Globus pallidus (tissue), 1 donor: Measurements from ENCODE around the gene GNAO1.

ENCODE experiments used
- DNase-seq: peaks from one replicate; pipeline ENCODE4 v3.0.0-alpha.2; 2015; ENCODE audit warnings: low spot score

Gene GNAO1

GRCh38 chr16:56265746-56266145 is 74.5 kb downstream of the GNAO1 start:
- DNase-seq: no peak

DNA sequence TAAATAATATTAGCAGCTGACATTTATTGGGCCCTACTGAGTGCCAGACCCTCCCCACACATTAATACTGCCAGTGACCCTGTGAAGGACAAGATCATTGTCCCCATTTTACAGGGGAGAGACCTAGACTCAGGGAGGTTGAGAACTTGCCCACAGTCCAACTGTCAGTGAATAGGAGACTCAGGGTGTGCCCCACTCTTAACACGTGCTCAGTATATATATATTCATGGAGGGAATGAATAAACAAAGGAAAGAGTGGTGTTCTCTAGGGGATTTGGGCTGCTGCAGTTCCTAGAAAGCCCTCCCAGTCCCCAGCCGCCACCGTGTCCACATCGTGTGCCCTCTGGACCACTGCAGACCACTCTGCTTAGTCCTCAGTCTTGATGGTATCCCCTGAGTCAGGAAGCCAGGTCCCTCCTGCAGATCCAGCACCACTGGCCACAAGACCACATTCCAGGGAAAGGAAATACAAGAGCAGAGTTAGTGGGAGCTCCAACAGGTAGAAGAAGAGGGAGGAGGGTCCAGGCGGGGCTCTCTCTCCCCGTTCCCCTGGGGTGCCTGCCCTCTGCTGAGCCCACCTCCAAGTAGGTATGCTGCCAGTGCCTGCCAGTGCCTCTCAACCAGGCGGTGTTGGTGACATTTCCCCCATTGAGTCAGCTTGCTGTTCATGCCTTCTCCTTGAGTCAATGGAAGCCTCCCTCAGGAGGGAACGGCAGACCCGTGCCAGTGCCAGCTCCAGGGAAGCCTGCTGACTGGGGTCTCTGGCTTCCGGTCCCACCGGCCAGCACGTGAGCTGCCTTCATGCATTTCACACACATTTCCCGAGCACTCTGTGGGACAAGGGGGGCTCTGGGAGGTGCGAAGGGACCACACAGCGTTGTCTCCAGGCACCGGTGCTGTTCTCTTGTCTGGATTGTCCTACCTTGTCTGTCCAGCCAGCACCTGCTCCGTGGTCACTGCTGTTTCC is 75.6 kb downstream of the GNAO1 start:
- no peak for DNase-seq

DNA sequence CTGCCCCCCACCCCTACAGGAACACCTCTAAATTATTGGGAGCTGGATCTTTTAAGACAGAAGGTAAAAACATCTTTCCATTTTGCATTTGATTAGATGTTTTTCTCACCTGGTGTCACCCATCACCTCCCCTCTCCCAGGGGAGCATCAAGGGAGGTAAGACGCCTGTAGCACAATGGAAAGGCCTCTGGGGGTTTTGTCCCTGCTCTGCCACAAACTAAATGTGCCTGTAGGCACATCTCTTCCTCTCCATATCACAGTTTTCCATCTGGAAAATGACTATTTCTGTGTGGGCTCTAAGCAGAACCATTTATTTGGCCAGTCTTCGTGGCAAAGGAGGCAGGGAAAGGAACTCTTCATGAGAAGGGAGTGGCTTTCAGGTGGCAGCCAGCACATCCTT is 76.6 kb downstream of the GNAO1 start:
- DNase-seq: no peak

DNA sequence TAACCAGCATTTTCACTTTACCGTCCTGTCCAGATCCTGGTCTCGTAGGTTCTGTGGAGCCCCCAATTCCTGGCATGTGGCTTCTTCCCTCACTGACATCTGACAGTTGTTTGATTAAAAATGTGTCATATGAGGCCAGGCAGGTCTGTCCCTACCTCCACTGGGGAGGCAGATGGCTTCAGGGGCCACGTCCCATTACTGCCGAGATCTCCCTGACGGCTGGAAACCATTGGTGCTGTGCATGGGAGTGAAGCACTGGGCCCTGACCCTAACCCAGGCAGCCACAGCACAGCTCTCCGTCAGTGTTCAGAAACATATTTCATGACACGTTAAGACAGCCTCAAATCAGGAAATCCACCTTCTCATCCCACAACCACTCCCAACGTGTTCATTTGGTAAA is 77.5 kb downstream of the GNAO1 start:
- DNase-seq: no peak

- DNase-seq: no peak
Observed at GRCh38 chr16:56269281-56269680, 78.0 kb downstream of the GNAO1 start.

GRCh38 chr16:56269811-56270684 is 78.8 kb downstream of the GNAO1 start:
- DNase-seq: peak; percentile 85

- no peak for DNase-seq
Observed at GRCh38 chr16:56270828-56271227, 79.5 kb downstream of the GNAO1 start.

DNA sequence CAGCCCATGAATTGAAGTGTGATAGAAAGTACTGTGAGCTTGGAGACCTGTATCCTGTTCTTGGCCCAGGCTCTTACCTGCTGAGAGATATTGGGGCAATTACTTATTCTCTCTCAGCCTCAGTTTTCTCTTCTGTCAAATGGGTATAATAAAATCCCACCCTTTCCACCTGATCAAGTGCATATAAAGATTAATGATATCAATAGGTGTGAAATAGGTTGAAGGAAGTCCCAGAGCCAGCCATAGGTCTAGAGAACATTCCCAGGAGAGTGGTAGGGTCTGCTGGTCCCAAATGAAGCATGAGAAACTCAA is 81.2 kb downstream of the GNAO1 start:
- DNase-seq: no peak

DNA sequence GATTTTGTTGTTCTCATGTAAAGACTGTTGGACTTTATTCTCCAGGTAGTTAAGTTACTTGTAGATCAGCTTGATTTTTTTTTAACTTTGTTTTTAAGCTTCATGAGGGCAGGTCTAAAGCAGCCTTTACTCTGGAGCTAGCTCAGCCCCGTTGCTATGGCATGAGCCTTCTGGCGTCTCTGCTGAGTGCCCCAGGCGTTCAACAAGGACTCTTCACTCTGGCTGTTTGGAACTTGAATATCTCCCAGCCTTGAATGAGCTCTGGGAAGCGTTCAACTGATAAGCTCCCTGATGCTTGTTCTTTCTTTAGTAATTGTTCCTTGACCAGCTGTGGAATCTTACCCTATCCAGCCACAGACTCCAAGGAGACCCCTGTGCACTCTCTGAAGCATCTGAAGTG is 82.3 kb downstream of the GNAO1 start:
- DNase-seq: no peak

- DNase-seq: no peak
Observed at GRCh38 chr16:56274369-56274768, 83.1 kb downstream of the GNAO1 start.

DNA sequence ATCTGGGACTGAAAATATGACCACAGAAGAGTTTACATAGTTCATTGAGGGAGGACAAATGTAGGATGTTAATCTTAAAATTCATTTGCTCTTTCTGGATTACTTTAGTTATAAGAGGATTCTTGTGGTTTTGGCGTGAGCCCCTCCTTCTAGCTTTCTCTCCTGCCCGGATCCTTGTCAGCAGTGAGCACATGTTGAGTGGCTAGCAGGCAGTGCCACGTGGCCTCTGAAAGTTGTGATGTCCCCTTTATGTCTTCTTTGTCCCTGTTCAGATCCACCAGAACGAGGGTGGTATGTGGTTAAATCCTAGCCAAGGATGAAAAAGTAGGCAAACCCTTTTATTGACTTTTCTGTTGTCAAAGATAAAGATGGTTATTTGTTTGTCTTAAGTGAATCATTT is 83.8 kb downstream of the GNAO1 start:
- no peak for DNase-seq

- no peak for DNase-seq
Observed at GRCh38 chr16:56275801-56276200, 84.5 kb downstream of the GNAO1 start.

- no peak for DNase-seq
Observed at GRCh38 chr16:56277075-56277474, 85.8 kb downstream of the GNAO1 start.

GRCh38 chr16:56278196-56278855 is 87.0 kb downstream of the GNAO1 start:
- DNase-seq: no peak

GRCh38 chr16:56279132-56279531 is 87.8 kb downstream of the GNAO1 start:
- DNase-seq: no peak

- DNase-seq: no peak
Observed at GRCh38 chr16:56279914-56280313, 88.6 kb downstream of the GNAO1 start.

DNA sequence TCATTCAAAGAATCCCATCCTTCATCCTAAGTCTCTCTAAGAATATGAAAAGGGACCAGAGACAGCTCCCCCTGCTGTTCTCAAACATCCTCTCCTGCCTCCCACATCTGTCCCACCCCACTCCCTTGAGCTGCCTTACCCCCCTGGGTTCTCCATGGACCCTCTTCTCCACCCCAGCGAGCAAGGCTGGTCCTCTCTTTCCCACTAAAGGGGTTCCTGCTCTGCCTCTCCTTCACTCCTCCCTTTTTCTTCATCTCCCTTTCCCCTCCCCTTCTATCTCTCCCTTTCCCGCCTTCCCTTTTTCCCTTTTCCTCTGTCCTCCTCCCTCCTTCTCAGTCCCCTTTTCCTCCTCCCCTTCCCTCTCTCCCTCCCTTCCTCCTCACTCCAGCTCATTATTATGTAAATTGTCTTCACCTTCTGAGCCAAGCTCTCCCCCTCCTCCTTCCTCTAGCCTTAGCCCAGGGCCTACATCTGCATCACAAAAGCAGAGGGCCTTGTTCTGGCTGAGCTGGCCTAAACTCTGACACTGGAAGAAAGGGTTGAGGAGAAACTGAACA is 90.0 kb downstream of the GNAO1 start:
- DNase-seq: no peak

GRCh38 chr16:56282451-56282850 is 91.2 kb downstream of the GNAO1 start:
- DNase-seq: no peak

DNA sequence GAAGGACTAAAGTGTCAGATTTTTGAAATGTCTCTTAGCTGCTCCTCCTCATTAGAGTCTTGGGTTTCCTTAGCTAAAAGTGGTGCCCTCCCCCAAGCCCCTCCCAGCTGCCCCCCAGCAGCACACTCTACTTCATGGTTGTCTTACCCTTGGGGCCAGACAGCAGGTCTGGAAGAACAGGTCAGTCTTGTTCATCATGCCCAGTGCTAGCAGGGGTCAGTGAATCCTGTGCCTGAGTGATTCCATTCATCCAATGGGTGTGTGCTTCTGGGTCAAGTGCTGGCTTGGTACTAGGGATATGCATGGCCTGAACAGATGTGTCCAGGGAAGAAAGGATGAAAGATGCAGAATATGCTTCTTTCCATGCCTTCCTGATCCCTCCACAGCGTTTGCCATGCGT is 93.2 kb downstream of the GNAO1 start:
- DNase-seq: no peak

GRCh38 chr16:56286809-56287208 is 95.5 kb downstream of the GNAO1 start:
- DNase-seq: no peak

- no peak for DNase-seq
Observed at GRCh38 chr16:56288019-56288418, 96.7 kb downstream of the GNAO1 start.

DNA sequence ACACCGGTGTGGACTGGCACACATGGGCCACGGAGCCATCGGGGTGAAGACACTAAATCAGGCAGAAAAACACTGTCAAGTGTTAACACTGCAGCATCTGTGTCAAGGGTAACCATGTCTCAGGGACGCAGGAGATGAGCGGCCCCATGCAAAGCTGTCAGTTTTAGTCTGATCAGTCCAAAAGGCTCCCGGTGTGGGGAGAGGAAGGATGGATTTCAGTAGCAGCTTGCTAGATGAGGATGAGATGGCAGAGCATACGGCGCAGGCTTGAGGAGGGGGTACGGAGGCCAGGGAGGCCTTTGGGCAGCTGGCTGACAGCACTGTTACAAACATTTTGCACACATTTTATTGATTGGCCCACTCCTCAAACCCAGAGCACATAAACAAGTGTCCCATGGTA is 98.1 kb downstream of the GNAO1 start:
- no peak for DNase-seq
